HepG2 (cell line): ENCODE measurements around the gene VPS13C. TPM values are rescaled to one million over a fixed set of nuclear protein-coding genes. Genes with fewer than 3 reads are reported as not detected.

Experiments
- ATAC-seq: fragments of 200-7000 bp; cut with Tn5 transposase; 3 replicates; pipeline ENCODE4 v1.9.1; 2020; ENCODE audit warnings: mild to moderate bottlenecking, moderate library complexity
- BruUV-seq: library from RNA; stranded (reverse); fragments of 400-500 nt; replicated peaks from 2 replicates; lab custom pipeline; 2021; lab: Mats Ljungman, UMichigan
- CTCF ChIA-PET: fragments of 300-600 bp; formaldehyde crosslinking; extraction: SDS; loops from one replicate; lab custom pipeline; 2021; ENCODE audit warnings: low total read pairs, inconsistent platforms, low intra/inter-chr PET ratio; lab: Yijun Ruan, JAX
- POLR2A ChIA-PET: fragments of 350-600 bp; sonication (Branson Sonifier 250); formaldehyde crosslinking; loops from one replicate; lab custom pipeline; 2020; ENCODE audit warnings: antibody characterized with exemption, inconsistent platforms; lab: Yijun Ruan, JAX
- DNase-seq: peaks from one replicate; pipeline ENCODE4 v3.0.0-alpha.2; 2015; ENCODE audit warnings: low spot score
- FAIRE-seq: peaks from 3 replicates; lab custom pipeline; 2011; peaks lifted over from hg19 to GRCh38; lab: Jason Lieb, UNC
- H2AFZ ChIP-seq: one replicate; pipeline ENCODE4 v1.6.1; 2011; ENCODE audit warnings: low read length, inconsistent platforms
- H3K27ac ChIP-seq: fragments of 300-600 bp; 3 replicates; pipeline ENCODE4 v1.8.0; 2011; ENCODE audit warnings: mixed run types, mild to moderate bottlenecking, mixed read lengths, low read length, inconsistent platforms; ENCODE audit not compliant: insufficient read depth; ENCODE audit errors: extremely low read length
- H3K27me3 ChIP-seq, 2 experiments: fragments of 200-600 bp in 1 of 2; 2 replicates in 1 of 2; 3 replicates in 1 of 2; pipeline versions ENCODE4 v1.6.0 to v1.8.0; 2011; ENCODE audit warnings: low read length in 2 of 2, mild to moderate bottlenecking in 2 of 2, moderate library complexity in 2 of 2, inconsistent platforms in 1 of 2; ENCODE audit not compliant: insufficient read depth in 2 of 2, control insufficient read depth in 1 of 2
- H3K36me3 ChIP-seq, 2 experiments: fragments of 200-600 bp in 1 of 2; replicated peaks in 1 of 2; 2 replicates in 1 of 2; 3 replicates in 1 of 2; pipeline versions ENCODE4 v1.5.1 to v1.8.0; 2011; ENCODE audit warnings: low read length in 2 of 2, inconsistent platforms in 1 of 2; ENCODE audit not compliant: insufficient read depth in 2 of 2, control insufficient read depth in 1 of 2
- H3K4me1 ChIP-seq: 2 replicates; pipeline ENCODE4 v1.5.1; 2012; ENCODE audit warnings: low read length, inconsistent platforms; ENCODE audit not compliant: insufficient read depth
- H3K4me2 ChIP-seq: 2 replicates; pipeline ENCODE4 v1.6.0; 2011; ENCODE audit warnings: low read depth, low read length, inconsistent platforms
- H3K4me3 ChIP-seq, 3 experiments: fragments of 200-600 bp in 1 of 3; sonication (generic), shearing (Covaris generic) in 1 of 3; replicated peaks in 1 of 3; 2 replicates each; pipeline ENCODE4 v1.5.1; 2011 to 2016; ENCODE audit warnings: low read length in 3 of 3, inconsistent platforms in 2 of 3, low read depth in 2 of 3, mild to moderate bottlenecking in 2 of 3, control low read depth in 1 of 3, mixed read lengths in 1 of 3; ENCODE audit not compliant: insufficient read depth in 1 of 3
- H3K79me2 ChIP-seq: one replicate; pipeline ENCODE4 v1.6.1; 2011; ENCODE audit warnings: low read length, inconsistent platforms; ENCODE audit not compliant: insufficient read depth
- H3K9ac ChIP-seq: 2 replicates; pipeline ENCODE4 v1.6.0; 2011; ENCODE audit warnings: mild to moderate bottlenecking, low read depth, low read length, inconsistent platforms; ENCODE audit not compliant: insufficient read depth
- H3K9me3 ChIP-seq: 2 replicates; pipeline ENCODE4 v1.5.1; 2012; ENCODE audit warnings: mild to moderate bottlenecking, low read length
- H4K20me1 ChIP-seq: 2 replicates; pipeline ENCODE4 v1.6.0; 2011; ENCODE audit warnings: inconsistent platforms, mild to moderate bottlenecking, low read length, moderate library complexity; ENCODE audit not compliant: insufficient read depth
- ARNT2 ChIP-seq: sonication (generic); formaldehyde crosslinking; IDR thresholded peaks from 2 replicates; pipeline ENCODE4 v1.8.0; 2022; ENCODE audit warnings: mild to moderate bottlenecking, low read depth, missing genetic modification reagents, moderate library complexity
- CBX2 ChIP-seq, 2 experiments: fragments of 200-600 bp in 1 of 2; sonication (generic); formaldehyde crosslinking in 1 of 2; IDR thresholded peaks; 2 replicates each; pipeline versions ENCODE4 v1.7.0 to v1.8.1; 2018 to 2022; ENCODE audit warnings: low read depth in 2 of 2, low read length in 1 of 2, mild to moderate bottlenecking in 1 of 2, missing genetic modification reagents in 1 of 2
- CHD2 ChIP-seq: IDR thresholded peaks from 2 replicates; pipeline ENCODE4 v1.6.1; 2011; ENCODE audit warnings: low read depth, low read length, improper control_type of control experiment
- FOXM1 ChIP-seq: sonication (generic); formaldehyde crosslinking; IDR thresholded peaks from 2 replicates; pipeline ENCODE4 v1.5.0; 2020; ENCODE audit warnings: missing genetic modification reagents
- JUND ChIP-seq: sonication (generic); formaldehyde crosslinking; IDR thresholded peaks from 2 replicates; pipeline ENCODE4 v1.8.0; 2022; ENCODE audit warnings: mild to moderate bottlenecking, missing genetic modification reagents
- SNAI1 ChIP-seq: sonication (generic); formaldehyde crosslinking; IDR thresholded peaks from 2 replicates; pipeline ENCODE4 v1.5.0; 2020; ENCODE audit warnings: mild to moderate bottlenecking, missing genetic modification reagents, borderline replicate concordance
- SUZ12 ChIP-seq: fragments of 150-350 bp; IDR thresholded peaks from 2 replicates; pipeline ENCODE4 v1.6.1; 2014; ENCODE audit warnings: low read depth, low read length
- ZFY ChIP-seq: sonication (generic); formaldehyde crosslinking; IDR thresholded peaks from 2 replicates; pipeline ENCODE4 v1.4.0; 2020; ENCODE audit warnings: missing genetic modification reagents
- ZNF143 ChIP-seq: sonication (generic); formaldehyde crosslinking; IDR thresholded peaks from 2 replicates; pipeline ENCODE4 v1.4.0; 2020; ENCODE audit warnings: missing genetic modification reagents
- ZNF224 ChIP-seq: sonication (generic); formaldehyde crosslinking; IDR thresholded peaks from 2 replicates; pipeline ENCODE4 v1.5.0; 2020; ENCODE audit warnings: mild to moderate bottlenecking, missing genetic modification reagents
- ZNF644 ChIP-seq: IDR thresholded peaks from 2 replicates; pipeline ENCODE4 v1.6.1; 2016; ENCODE audit warnings: low read depth
- WGBS: methylation state at CpG from one replicate; pipeline ENCODE4 v1.1.6; 2017; ENCODE audit warnings: low lambda C conversion rate; 5-methylcytosine and 5-hydroxymethylcytosine counted together
- in situ Hi-C: cut with HindIII; loops from 2 replicates; pipeline ENCODE4 v1.10.0; 2017; ENCODE audit warnings: low pct_unique_long_range_greater_than_20kb; ENCODE audit not compliant: extremely low pct_ligation_motif_present
- intact Hi-C: fragments of 100-400 bp; cut with micrococcal nuclease; formaldehyde crosslinking; loops from one replicate; pipeline ENCODE4 v1.10.0; 2022; ENCODE audit not compliant: unreplicated experiment
- polyA plus RNA-seq, 8 experiments: library from polyadenylated mRNA; depleted of rRNA in 3 of 8; stranded (reverse) in 7 of 8; unstranded in 1 of 8; fragments of >200 nt; fragmentation: Illumina TruSeq in 4 of 8; extraction: Trizol in 4 of 8; gene quantifications; 2 replicates each; pipeline versions ENCODE4 v1.2.1 to v1.2.3, GENCODE V29; 2011 to 2016; ENCODE audit warnings: low read depth in 4 of 8, missing spikeins in 1 of 8, mixed read lengths in 1 of 8; ENCODE audit not compliant: insufficient read depth in 1 of 8
- total RNA-seq, 5 experiments: library from RNA; depleted of rRNA; stranded (reverse); fragments of >200 nt; fragmentation: Illumina TruSeq; extraction: Trizol; gene quantifications; 2 replicates each; pipeline ENCODE4 v1.2.3, GENCODE V29; 2016; ENCODE audit warnings: low read depth in 1 of 5
- TF ChIP-seq, protein P1 (sequence below): sonication (generic); formaldehyde crosslinking; IDR thresholded peaks from one replicate; pipeline ENCODE4 v1.5.1; 2020; ENCODE audit warnings: mild to moderate bottlenecking, missing genetic modification reagents; ENCODE audit errors: not compliant biosample characterization
- TF ChIP-seq, protein P2 (sequence below): sonication (generic); formaldehyde crosslinking; IDR thresholded peaks from 2 replicates; pipeline ENCODE4 v1.4.0; 2020; ENCODE audit warnings: missing genetic modification reagents
- TF ChIP-seq, protein P3 (sequence below): sonication (generic); formaldehyde crosslinking; IDR thresholded peaks from 2 replicates; pipeline ENCODE4 v1.9.0; 2021; ENCODE audit warnings: missing genetic modification reagents, mild to moderate bottlenecking, borderline replicate concordance

VPS13C gene
- total and polyA plus RNA-seq, 2 of the 13 experiments (the other 11 are each of a cell fraction or from before 2014, with no cell fraction given): 10.9 to 26.8 TPM

DNA sequence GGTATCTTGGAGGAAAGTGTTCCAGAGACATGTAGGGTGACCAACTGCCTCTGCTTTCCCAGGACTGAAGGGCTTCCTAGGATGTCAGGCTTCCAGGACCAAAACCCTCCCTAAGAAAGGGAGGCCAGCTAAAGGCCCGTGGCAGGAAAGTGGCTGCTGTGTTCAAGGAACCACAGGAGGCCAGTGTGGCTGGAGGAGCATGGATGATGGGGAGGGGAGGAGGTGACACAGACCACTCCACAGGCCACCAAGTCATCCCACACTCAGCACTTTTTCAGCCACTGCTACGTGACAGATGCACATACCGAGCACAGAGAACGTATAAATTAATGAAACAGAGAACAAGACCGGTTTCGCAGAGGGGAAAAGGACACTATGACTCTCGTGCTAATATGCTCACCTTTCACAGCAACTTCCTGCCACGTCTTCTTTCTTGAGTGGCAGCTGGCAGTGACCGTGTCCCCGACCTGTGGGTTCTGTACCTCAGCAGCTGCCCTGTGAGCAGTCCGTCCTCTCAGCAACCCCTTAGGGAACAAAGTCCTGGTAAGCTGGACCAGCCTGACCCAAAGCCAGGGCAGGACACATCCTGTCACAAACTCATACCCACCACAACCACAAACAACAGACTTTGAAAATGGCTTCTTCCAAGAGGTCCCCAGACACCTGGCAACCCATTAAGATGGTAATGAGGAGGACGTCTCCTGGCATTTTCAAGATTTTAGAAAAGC, 244.7 kb downstream of the VPS13C start:
- intact Hi-C loops: no loop called here
- 0 out of 2 replicates have a peak, but pooled peaks cover 1% of the 10 kb centered on the region for H3K4me1 ChIP-seq
- no peak overlapping the region for H3K9ac ChIP-seq
- WGBS: 32% methylated on average over 12 of the region's 12 CpGs
- no peak overlapping the region for H3K4me2 ChIP-seq
- POLR2A ChIA-PET: no interaction called here
- no peak overlapping the region for H3K27ac ChIP-seq
- FAIRE-seq (no peak), DNase-seq (no peak), ATAC-seq (no peak)
- in situ Hi-C loops: no loop called here
- H3K4me3 ChIP-seq: no peak overlapping the region
- no peaks in the 10 kb centered on the region for H3K79me2 ChIP-seq
- BruUV-seq: no TSS peak
- H3K36me3 ChIP-seq: no peaks in the 10 kb centered on the region
- CTCF ChIA-PET: no interaction called here
- H4K20me1 ChIP-seq: no peaks in the 10 kb centered on the region
- H2AFZ ChIP-seq: no peak overlapping the region
- peaks cover 0 to 25% of the 10 kb centered on the region in 2 experiments; a peak in 3 of 5 replicates for H3K27me3 ChIP-seq
- no peaks in the 10 kb centered on the region for H3K9me3 ChIP-seq
- TF ChIP-seq JUND (no peak), CHD2 (no peak), SUZ12 (no peak), ZNF143 (CRISPR knock-in tag) (no peak), ZFY (no peak), CBX2 (IDR thresholded peaks at IDR 0.05; ENCODE audit: low read depth, low read length) (no peak), CBX2 (CRISPR knock-in tag; IDR thresholded peaks at IDR 0.05; ENCODE audit: low read depth) (no peak), ZNF644 (CRISPR knock-in tag) (no peak), ZNF224 (CRISPR knock-in tag) (no peak), SNAI1 (no peak), FOXM1 (CRISPR knock-in tag) (no peak), ARNT2 (no peak)
- TF ChIP-seq, protein P1, sequence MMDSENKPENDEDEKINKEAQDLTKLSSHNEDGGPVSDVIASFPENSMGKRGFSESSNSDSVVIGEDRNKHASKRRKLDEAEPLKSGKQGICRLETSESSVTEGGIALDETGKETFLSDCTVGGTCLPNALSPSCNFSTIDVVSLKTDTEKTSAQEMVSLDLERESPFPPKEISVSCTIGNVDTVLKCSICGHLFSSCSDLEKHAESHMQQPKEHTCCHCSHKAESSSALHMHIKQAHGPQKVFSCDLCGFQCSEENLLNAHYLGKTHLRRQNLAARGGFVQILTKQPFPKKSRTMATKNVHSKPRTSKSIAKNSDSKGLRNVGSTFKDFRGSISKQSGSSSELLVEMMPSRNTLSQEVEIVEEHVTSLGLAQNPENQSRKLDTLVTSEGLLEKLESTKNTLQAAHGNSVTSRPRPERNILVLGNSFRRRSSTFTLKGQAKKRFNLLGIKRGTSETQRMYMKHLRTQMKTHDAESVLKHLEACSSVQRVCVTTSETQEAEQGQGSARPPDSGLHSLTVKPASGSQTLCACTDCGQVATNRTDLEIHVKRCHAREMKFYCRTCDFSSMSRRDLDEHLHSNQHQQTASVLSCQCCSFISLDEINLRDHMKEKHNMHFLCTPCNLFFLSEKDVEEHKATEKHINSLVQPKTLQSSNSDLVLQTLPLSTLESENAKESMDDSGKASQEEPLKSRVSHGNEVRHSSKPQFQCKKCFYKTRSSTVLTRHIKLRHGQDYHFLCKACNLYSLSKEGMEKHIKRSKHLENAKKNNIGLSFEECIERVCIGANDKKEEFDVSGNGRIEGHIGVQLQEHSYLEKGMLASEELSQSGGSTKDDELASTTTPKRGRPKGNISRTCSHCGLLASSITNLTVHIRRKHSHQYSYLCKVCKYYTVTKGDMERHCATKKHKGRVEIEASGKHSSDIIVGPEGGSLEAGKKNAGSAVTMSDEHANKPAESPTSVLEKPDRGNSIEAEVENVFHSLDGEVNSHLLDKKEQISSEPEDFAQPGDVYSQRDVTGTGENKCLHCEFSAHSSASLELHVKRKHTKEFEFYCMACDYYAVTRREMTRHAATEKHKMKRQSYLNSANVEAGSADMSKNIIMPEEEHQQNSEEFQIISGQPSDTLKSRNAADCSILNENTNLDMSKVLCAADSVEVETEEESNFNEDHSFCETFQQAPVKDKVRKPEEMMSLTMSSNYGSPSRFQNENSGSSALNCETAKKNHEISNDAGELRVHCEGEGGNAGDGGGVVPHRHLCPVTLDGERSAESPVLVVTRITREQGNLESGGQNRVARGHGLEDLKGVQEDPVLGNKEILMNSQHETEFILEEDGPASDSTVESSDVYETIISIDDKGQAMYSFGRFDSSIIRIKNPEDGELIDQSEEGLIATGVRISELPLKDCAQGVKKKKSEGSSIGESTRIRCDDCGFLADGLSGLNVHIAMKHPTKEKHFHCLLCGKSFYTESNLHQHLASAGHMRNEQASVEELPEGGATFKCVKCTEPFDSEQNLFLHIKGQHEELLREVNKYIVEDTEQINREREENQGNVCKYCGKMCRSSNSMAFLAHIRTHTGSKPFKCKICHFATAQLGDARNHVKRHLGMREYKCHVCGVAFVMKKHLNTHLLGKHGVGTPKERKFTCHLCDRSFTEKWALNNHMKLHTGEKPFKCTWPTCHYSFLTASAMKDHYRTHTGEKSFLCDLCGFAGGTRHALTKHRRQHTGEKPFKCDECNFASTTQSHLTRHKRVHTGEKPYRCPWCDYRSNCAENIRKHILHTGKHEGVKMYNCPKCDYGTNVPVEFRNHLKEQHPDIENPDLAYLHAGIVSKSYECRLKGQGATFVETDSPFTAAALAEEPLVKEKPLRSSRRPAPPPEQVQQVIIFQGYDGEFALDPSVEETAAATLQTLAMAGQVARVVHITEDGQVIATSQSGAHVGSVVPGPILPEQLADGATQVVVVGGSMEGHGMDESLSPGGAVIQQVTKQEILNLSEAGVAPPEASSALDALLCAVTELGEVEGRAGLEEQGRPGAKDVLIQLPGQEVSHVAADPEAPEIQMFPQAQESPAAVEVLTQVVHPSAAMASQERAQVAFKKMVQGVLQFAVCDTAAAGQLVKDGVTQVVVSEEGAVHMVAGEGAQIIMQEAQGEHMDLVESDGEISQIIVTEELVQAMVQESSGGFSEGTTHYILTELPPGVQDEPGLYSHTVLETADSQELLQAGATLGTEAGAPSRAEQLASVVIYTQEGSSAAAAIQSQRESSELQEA (CRISPR knock-in tag): no peak
- TF ChIP-seq, protein P2, sequence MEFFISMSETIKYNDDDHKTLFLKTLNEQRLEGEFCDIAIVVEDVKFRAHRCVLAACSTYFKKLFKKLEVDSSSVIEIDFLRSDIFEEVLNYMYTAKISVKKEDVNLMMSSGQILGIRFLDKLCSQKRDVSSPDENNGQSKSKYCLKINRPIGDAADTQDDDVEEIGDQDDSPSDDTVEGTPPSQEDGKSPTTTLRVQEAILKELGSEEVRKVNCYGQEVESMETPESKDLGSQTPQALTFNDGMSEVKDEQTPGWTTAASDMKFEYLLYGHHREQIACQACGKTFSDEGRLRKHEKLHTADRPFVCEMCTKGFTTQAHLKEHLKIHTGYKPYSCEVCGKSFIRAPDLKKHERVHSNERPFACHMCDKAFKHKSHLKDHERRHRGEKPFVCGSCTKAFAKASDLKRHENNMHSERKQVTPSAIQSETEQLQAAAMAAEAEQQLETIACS (CRISPR knock-in tag): no peak
- TF ChIP-seq, protein P3, sequence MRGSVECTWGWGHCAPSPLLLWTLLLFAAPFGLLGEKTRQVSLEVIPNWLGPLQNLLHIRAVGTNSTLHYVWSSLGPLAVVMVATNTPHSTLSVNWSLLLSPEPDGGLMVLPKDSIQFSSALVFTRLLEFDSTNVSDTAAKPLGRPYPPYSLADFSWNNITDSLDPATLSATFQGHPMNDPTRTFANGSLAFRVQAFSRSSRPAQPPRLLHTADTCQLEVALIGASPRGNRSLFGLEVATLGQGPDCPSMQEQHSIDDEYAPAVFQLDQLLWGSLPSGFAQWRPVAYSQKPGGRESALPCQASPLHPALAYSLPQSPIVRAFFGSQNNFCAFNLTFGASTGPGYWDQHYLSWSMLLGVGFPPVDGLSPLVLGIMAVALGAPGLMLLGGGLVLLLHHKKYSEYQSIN (CRISPR knock-in tag): no peak
